Loucy (cell line): ENCODE measurements around the gene SERPINE3.

ENCODE experiments used
- H2AFZ ChIP-seq: fragments of 200-600 bp; sonication (generic); 2 replicates; pipeline ENCODE4 v1.6.0; 2016; ENCODE audit warnings: antibody characterized with exemption, mild to moderate bottlenecking, low read length, moderate library complexity
- H3F3A ChIP-seq: fragments of 200-600 bp; 2 replicates; pipeline ENCODE4 v1.6.0; 2016; ENCODE audit warnings: antibody characterized with exemption, low read depth, mild to moderate bottlenecking
- H3K27me3 ChIP-seq: fragments of 200-600 bp; sonication (generic); 2 replicates; pipeline ENCODE4 v1.6.1; 2014; ENCODE audit warnings: low read length, mild to moderate bottlenecking; ENCODE audit not compliant: insufficient read depth, poor library complexity, severe bottlenecking
- H3K36me3 ChIP-seq: fragments of 200-600 bp; sonication (generic); 2 replicates; pipeline ENCODE4 v1.6.1; 2016; ENCODE audit warnings: low read length; ENCODE audit not compliant: insufficient read depth
- H3K4me1 ChIP-seq: fragments of 200-600 bp; sonication (generic); 2 replicates; pipeline ENCODE4 v1.5.1; 2014; ENCODE audit warnings: low read length, mild to moderate bottlenecking; ENCODE audit not compliant: insufficient read depth, poor library complexity, severe bottlenecking
- H3K4me2 ChIP-seq: fragments of 200-600 bp; sonication (generic); 2 replicates; pipeline ENCODE4 v1.6.0; 2014; ENCODE audit warnings: antibody characterized with exemption, low read length, low read depth, mild to moderate bottlenecking; ENCODE audit not compliant: poor library complexity, severe bottlenecking
- H3K4me3 ChIP-seq: fragments of 200-600 bp; sonication (generic); 2 replicates; pipeline ENCODE4 v1.5.1; 2014; ENCODE audit warnings: low read length, mild to moderate bottlenecking, mixed read lengths; ENCODE audit not compliant: poor library complexity, severe bottlenecking
- H3K79me2 ChIP-seq: fragments of 200-600 bp; sonication (generic); 2 replicates; pipeline ENCODE4 v1.6.1; 2014; ENCODE audit warnings: low read length; ENCODE audit not compliant: insufficient read depth
- H3K9ac ChIP-seq: fragments of 200-600 bp; sonication (generic); 2 replicates; pipeline ENCODE4 v1.6.0; 2014; ENCODE audit warnings: mild to moderate bottlenecking, low read depth, low read length, moderate library complexity; ENCODE audit not compliant: poor library complexity, severe bottlenecking
- H3K9me2 ChIP-seq: fragments of 200-600 bp; sonication (generic); replicated peaks from 2 replicates; pipeline ENCODE4 v1.6.1; 2016; ENCODE audit warnings: low read depth, low read length, mixed read lengths
- H3K9me3 ChIP-seq: fragments of 200-600 bp; sonication (generic); 2 replicates; pipeline ENCODE4 v1.6.1; 2014; ENCODE audit warnings: mild to moderate bottlenecking, antibody characterized with exemption, low read length, low read depth; ENCODE audit not compliant: insufficient read depth
- H4K20me1 ChIP-seq: fragments of 200-600 bp; sonication (generic); 2 replicates; pipeline ENCODE4 v1.6.0; 2014; ENCODE audit warnings: antibody characterized with exemption, low read length, mild to moderate bottlenecking; ENCODE audit not compliant: insufficient read depth, poor library complexity, severe bottlenecking
- CTCF ChIP-seq: fragments of 200-600 bp; sonication (generic); conservative IDR thresholded peaks from 2 replicates; pipeline ENCODE4 v1.5.1; 2014; ENCODE audit warnings: mild to moderate bottlenecking, antibody characterized with exemption, low read length
- EZH2phosphoT487 ChIP-seq: fragments of 200-600 bp; IDR thresholded peaks from 2 replicates; pipeline ENCODE4 v1.6.1; 2018; ENCODE audit warnings: antibody characterized with exemption, mild to moderate bottlenecking, moderate library complexity, borderline replicate concordance

The SERPINE3 gene

GRCh38 chr13:51371768-51372399, 32.4 kb downstream of the SERPINE3 start:
- H3K9me2 ChIP-seq, result no peaks in the 10 kb centered on the region
- TF ChIP-seq CTCF (no peak), EZH2phosphoT487 (no peak)
- no peaks in the 10 kb centered on the region for H3K79me2 ChIP-seq
- no peak overlapping the region for H3K4me3 ChIP-seq
- H3F3A ChIP-seq, result no peaks in the 10 kb centered on the region
- H3K27me3 ChIP-seq, result no peaks in the 10 kb centered on the region
- H2AFZ ChIP-seq, result no peak overlapping the region
- no peaks in the 10 kb centered on the region for H3K4me1 ChIP-seq
- peaks cover 73% of the 10 kb centered on the region for H3K36me3 ChIP-seq
- H3K4me2 ChIP-seq, result no peak overlapping the region
- H3K9me3 ChIP-seq, result no peaks in the 10 kb centered on the region
- H4K20me1 ChIP-seq, result no peaks in the 10 kb centered on the region
- no peak overlapping the region for H3K9ac ChIP-seq

GRCh38 chr13:51373451-51373850, 34.0 kb downstream of the SERPINE3 start:
- Histone ChIP-seq H3K4me2 (no peak overlapping the region), H3K27me3 (no peaks in the 10 kb centered on the region), H3K36me3 (peaks cover 72% of the 10 kb centered on the region), H3K79me2 (no peaks in the 10 kb centered on the region), H3K4me3 (no peak overlapping the region), H3K9me3 (no peaks in the 10 kb centered on the region), H3K9me2 (no peaks in the 10 kb centered on the region), H3F3A (no peaks in the 10 kb centered on the region), H4K20me1 (no peaks in the 10 kb centered on the region), H3K4me1 (no peaks in the 10 kb centered on the region), H3K9ac (no peak overlapping the region), H2AFZ (no peak overlapping the region)
- TF ChIP-seq CTCF (no peak), EZH2phosphoT487 (no peak)

GRCh38 chr13:51380269-51380668, 40.8 kb downstream of the SERPINE3 start:
- Histone ChIP-seq H4K20me1 (no peaks in the 10 kb centered on the region), H2AFZ (no peak overlapping the region), H3F3A (no peaks in the 10 kb centered on the region), H3K4me2 (no peak overlapping the region), H3K27me3 (no peaks in the 10 kb centered on the region), H3K9ac (no peak overlapping the region), H3K36me3 (peaks cover 69% of the 10 kb centered on the region), H3K4me1 (no peaks in the 10 kb centered on the region), H3K4me3 (no peak overlapping the region), H3K9me2 (no peaks in the 10 kb centered on the region), H3K9me3 (no peaks in the 10 kb centered on the region), H3K79me2 (no peaks in the 10 kb centered on the region)
- TF ChIP-seq CTCF (no peak), EZH2phosphoT487 (no peak)
